Stimulated activated CD4-positive, alpha-beta T cell treated with anti-CD3 and anti-CD28 coated beads, Interleukin-2, amount 100 ng/mL, for 48 hours (primary cell): ENCODE data around the gene NUP133.
"Not testable (repeated sequence)": the region's sequence is repeated elsewhere in the genome, so short reads cannot be mapped to it uniquely, and the experiment has no call there.

ENCODE experiments used
- DNase-seq, 2 donors: peaks; one replicate each; pipeline ENCODE4 v3.0.0-alpha.2; 2020

NUP133 gene

DNA sequence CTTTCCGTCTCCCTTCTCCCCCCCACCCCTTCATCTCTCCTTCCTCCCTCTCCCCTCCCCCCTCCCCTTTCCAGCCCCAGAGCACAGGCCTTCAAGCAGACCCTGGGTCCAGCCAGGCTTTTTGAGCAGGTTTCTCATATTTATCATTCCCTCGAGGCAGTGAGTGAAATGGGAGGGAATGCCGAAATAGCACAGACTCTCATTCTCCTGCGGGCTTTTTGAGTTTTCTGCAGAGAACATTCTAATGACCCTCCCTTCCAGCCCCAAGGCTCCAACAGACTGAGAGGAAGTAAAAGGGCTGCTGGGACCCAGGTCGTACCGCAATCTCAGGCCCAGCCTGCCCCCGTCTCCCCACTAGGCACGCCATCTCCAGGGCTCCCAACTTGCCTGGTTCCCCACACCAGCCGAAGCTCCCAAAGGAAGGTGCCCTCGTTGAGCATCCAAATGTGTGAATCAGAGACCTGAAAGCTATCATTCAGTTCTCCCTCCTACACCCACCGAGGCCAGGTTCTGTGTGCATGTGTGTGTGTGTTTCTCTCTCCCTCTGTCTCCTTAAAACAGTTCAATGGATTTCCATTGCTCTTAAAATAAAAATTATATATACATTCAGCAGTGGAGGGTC is 96.6 kb downstream of the NUP133 start:
- no peak for DNase-seq

DNA sequence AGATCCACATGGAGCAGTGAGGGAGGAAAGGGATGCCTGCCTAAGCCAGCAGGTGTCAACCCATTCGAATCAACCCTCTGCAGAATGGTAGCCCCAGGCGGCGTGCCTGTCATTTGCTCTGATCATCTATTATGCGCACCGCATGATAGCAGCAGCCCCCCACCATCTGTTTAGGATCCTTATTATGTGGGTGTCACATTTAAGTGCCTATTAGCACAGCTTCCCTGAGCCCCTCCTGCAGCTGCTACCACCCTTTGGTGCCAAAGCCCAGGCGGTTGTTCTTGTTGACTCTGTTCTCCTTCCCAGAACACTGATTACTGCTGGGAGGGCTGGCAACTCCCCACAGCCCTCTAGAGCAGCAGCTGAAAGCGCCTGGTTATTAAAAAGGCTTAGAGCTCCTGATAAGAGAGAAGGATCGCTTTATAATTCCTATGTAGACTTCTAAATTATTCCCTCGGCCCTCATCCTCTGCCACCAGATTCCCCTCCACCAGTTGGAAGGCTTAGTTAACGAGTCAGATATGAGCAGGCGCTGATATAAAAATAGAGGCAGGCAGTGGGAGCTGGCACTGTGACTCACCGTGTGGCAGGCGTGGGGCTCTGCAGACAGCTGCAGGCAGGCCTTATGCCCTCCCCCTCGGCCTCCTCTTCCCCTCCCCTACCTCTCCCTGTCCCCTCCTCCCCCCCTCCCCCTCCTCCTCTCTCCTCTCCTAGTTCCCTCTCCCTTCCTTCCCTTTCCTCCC is 97.3 kb downstream of the NUP133 start:
- no peak for DNase-seq

- no peak for DNase-seq
Measured at GRCh38 chr1:229410370-229410691, 97.8 kb downstream of the NUP133 start.

DNA sequence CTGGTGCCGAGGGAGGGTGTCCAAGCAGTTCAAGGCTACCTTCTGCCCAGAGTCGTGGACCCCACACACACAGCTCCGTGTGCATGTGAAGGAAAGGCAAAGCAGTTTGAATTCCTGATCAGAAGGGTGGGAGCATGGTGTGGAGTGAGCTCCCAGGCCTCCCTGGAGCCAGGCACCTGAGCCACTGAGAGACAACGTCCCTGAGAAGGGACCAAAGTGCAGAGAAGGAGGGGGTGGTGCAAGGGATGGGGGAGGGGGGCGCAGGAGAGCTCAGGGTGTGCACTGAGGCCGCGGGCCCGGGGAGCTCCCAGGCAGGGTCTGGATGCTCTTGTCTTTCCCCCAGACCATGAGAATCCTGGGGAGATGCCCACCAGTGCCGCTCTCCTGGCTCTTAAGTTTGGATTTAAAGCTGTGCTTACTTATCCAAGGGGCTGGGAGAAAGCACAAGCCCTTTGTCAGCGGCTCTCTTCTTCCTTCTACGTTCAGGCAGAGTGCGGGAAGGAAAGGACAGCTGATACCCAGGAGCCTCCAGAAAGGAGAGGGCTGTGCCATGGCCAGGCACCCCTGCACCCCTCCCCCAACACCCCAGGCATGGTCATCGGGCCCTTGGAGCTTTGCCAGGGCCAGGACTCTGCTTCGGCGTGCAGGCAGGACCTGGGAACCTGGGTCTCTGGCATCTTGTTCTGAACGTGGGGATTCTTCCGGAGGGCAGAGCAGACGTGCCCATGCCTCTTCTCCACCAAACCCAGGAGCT is 98.3 kb downstream of the NUP133 start:
- no peak for DNase-seq

DNA sequence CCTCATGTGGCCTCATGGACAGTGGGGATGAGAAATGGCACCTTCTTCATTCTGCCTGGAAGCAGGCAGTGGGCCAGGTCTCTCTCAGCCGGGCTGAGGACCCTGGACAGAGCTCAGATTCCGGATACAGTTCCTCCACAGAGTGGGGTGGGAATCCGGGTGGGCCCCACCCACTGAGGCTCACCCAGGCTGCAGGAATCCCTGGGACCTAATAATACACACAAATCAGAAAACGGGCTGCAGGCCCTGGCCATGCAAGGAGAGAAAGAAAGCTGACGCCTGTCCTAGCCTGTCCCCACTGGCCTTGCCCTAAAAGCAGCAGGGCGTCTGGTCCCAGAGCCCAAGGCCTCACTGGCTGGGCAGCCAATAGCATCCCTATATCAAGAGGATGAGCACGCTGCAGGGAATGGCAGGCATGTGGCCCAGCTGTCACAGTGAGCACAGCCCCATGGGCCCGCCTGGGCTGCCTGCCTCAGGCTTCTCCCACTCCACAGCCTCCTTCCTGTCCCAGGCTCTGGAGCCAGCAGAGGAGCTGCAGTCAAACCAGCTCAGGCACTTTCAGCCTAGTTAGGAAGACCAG is 99.6 kb downstream of the NUP133 start:
- DNase-seq = no peak

DNA sequence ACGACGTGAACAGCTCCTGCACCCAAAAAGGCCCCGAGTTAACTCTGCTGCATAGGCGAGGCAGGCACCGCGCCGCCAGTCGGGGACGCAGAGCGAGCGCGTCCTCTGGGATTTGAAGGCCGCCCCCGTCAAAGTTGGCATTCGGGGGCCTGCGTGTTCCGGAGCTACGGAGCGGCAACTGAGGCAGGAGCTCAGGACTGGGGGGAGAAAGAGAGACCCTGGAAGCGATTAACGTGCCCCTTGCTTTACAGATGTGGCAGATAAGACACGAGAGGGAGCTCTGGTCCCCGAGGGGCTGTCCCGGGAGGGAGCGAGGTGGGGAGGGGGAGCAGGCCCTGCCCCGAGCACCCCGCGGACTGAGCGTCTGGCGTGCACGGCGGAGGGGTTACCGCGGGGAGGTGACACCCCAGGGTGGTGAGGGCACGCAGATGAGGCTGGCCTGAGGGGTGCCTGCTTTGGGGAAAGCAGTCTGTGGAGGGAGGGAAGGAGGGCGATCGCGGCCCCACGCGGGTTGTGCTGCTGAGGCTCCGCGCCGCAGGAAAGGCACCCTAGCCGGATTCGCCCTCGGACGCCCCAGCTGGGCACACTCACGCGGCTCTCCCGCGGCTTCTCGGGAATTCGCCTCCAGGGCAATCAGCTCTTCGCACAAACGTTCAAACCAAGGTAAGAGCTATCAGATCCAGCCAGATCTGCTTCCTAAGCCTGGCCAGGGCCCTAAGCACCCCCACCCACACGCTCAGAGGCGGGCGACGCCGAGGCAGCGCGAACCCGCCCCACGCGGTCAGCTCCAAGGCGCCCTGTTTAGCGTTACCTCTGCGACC is 100.7 kb downstream of the NUP133 start:
- DNase-seq = no peak

DNA sequence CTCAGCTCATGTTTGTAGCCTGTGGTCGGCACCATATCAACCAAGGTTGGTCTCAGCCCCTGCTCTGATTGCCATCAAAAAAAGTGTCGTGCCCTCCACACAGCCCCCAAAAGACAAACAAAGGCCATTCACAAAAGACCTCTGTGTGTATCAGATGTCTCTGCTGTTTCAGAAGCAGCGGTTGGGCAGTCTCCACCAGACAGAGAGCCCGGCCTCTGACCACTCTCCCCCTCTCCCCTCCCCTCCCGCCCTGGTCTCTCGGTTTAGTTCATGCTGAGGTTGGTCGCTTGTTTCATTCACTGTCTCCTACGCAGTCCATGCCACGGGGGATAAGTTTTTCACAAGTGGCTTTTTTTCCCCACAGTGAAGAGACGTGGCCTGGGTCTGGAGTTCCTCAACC is 101.3 kb downstream of the NUP133 start:
- DNase-seq = no peak

- DNase-seq = no peak
Measured at GRCh38 chr1:229403573-229403972, 104.6 kb downstream of the NUP133 start.

GRCh38 chr1:229402993-229403392 is 105.1 kb downstream of the NUP133 start:
- DNase-seq = no peak

DNA sequence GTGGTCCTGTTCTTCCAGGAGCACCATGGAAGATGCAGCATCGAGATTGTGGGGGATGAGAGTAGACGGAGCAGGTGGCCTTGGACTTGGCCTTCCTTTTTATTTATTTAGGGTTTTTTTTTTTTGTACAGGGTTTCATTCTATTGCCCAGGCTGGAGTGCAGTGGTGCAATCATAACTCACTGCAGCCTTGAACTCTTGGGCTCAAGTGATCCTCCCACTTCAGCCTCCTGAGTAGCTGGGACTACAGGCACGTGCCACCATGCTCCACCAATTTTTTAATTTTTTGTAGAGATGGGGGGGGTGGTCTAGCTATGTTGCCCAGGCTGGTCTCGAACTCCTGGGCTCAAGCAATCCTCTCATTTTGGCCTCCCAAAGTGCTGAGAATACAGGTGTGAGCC is 105.8 kb downstream of the NUP133 start:
- not testable (repeated sequence) for DNase-seq

GRCh38 chr1:229397762-229398161 is 110.4 kb downstream of the NUP133 start:
- no peak for DNase-seq

DNA sequence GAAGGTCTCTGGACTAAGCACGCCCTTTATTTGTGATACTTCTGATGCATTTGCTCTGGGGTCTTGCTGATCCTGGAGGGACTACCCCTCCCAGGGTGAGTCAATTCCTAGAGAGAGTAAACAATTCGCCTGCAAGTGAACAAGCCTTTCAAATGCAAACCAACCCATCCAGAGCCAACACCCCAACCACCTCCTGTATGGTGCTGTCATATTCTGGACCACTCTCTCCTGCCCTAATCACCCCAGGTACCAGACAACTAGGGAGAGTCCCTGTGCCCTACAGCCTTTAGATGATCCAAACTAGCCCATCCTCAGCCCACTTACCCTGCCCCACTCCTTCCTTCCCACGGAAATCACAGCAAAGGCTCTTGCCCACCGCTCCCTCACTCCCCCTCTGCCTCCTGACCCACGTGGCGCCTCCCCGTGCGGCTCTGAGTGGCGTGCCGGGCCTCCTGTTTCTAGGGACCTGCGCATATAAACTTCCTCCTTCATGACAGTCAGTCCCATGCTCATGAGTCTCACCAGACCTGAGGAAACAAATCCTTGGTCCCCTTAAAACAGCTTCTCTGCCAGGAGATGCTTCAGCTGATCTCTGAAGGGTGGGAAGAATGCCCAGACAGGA is 111.4 kb downstream of the NUP133 start:
- DNase-seq = no peak

- DNase-seq = not testable (repeated sequence)
Measured at GRCh38 chr1:229394517-229394916, 113.6 kb downstream of the NUP133 start.

DNA sequence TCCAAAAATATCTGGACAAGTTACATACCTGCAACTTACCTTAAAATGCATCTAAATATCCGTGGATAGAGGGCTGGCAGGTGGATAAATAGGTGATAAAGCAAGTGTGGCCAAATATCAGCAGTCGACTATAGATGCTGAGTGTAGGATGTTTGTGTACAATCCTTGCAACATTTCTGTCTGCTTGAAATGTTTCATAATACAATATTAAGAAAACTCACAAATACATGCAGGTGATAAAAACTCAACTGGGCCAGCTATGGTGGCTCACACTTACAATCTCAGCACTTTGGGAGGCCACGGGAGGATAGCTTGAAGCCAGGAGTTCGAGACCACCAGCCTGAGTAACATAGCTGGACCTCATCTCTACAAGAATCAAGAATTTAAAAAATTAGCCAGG is 115.2 kb downstream of the NUP133 start:
- DNase-seq = no peak
